CD4-positive, alpha-beta T cell (primary cell): ENCODE data around the gene UNC79. TPM values are rescaled to one million over a fixed set of nuclear protein-coding genes. Genes with fewer than 3 reads are reported as not detected.

Source experiments
- ATAC-seq: fragments of 200-7000 bp; cut with Tn5 transposase; one replicate; pipeline ENCODE4 v1.10.0; 2022; ENCODE audit warnings: mild to moderate bottlenecking; ENCODE audit not compliant: poor library complexity
- CTCF ChIA-PET: fragments of 350-600 bp; sonication (Branson Sonifier 250); formaldehyde crosslinking; loops from one replicate; lab custom pipeline; 2021; ENCODE audit warnings: antibody characterized with exemption, inconsistent platforms; lab: Charles Lee
- POLR2A ChIA-PET: fragments of 350-600 bp; sonication (Branson Sonifier 250); formaldehyde crosslinking; loops from one replicate; lab custom pipeline; 2021; ENCODE audit warnings: antibody characterized with exemption, inconsistent platforms; lab: Charles Lee
- DNase-seq, 14 experiments: peaks; one replicate each; pipeline ENCODE4 v3.0.0-alpha.2; 2013 to 2020; ENCODE audit warnings: mixed read lengths in 2 of 14
- H3K27ac ChIP-seq, 2 donors: one replicate each; pipeline versions ENCODE4 v1.5.1 to v1.7.0; 2013; ENCODE audit warnings: low read length in 2 of 2, low read depth in 1 of 2, mild to moderate bottlenecking in 1 of 2
- H3K27me3 ChIP-seq, 2 experiments: 1 replicate in 1 of 2; 2 replicates in 1 of 2; pipeline versions ENCODE4 v1.6.1 to v1.7.0; 2013; ENCODE audit warnings: low read length in 2 of 2, control low read depth in 1 of 2, mild to moderate bottlenecking in 1 of 2, moderate library complexity in 1 of 2; ENCODE audit not compliant: insufficient read depth in 2 of 2, control insufficient read depth in 1 of 2
- H3K36me3 ChIP-seq: one replicate; pipeline ENCODE4 v1.6.1; 2013; ENCODE audit warnings: low read length, control low read depth; ENCODE audit not compliant: insufficient read depth
- H3K4me1 ChIP-seq: one replicate; pipeline ENCODE4 v1.6.1; 2013; ENCODE audit warnings: low read length, control low read depth; ENCODE audit not compliant: insufficient read depth
- H3K4me3 ChIP-seq: one replicate; pipeline ENCODE4 v1.5.1; 2013; ENCODE audit warnings: mild to moderate bottlenecking, low read length, moderate library complexity
- H3K9me3 ChIP-seq, 2 experiments: 1 replicate in 1 of 2; 2 replicates in 1 of 2; pipeline versions ENCODE4 v1.6.1 to v1.7.0; 2013; ENCODE audit warnings: low read length in 2 of 2, mild to moderate bottlenecking in 2 of 2, control low read depth in 1 of 2, moderate library complexity in 1 of 2; ENCODE audit not compliant: control insufficient read depth in 1 of 2, insufficient read depth in 1 of 2
- H3K27ac Mint-ChIP-seq: one replicate; pipeline ENCODE4 v1.8.0; 2020; ENCODE audit warnings: mixed read lengths
- H3K27me3 Mint-ChIP-seq: one replicate; pipeline ENCODE4 v1.8.0; 2021; ENCODE audit warnings: mixed read lengths
- H3K36me3 Mint-ChIP-seq: one replicate; pipeline ENCODE4 v1.8.0; 2021; ENCODE audit warnings: low read depth, mixed read lengths
- H3K4me1 Mint-ChIP-seq: one replicate; pipeline ENCODE4 v1.8.0; 2021; ENCODE audit warnings: low read depth, mixed read lengths
- H3K4me3 Mint-ChIP-seq: one replicate; pipeline ENCODE4 v1.8.0; 2020; ENCODE audit warnings: mild to moderate bottlenecking, mixed read lengths
- H3K9me3 Mint-ChIP-seq: one replicate; pipeline ENCODE4 v1.8.0; 2020; ENCODE audit warnings: mixed read lengths
- CTCF ChIP-seq: fragments of 200-600 bp; IDR thresholded peaks from one replicate; pipeline ENCODE4 v1.8.0; 2022; ENCODE audit warnings: antibody characterized with exemption, mild to moderate bottlenecking
- intact Hi-C, 2 experiments: fragments of 100-400 bp; cut with DNase I in 1 of 2; cut with micrococcal nuclease in 1 of 2; formaldehyde crosslinking; loops; one replicate each; pipeline versions ENCODE4 v1.15.1 to v1.9.0; 2023 to 2025; cut with DNase I, micrococcal nuclease
- total RNA-seq, 174 experiments: library from RNA in 2 of 174; stranded (reverse) in 2 of 174; gene quantifications; one replicate each; pipeline ENCODE4 v1.2.3 and lab custom pipeline; 2021 to 2026

The UNC79 gene
- total RNA-seq, 2 experiments from 2014 or later: not detected

- Mint-ChIP-seq H3K4me3 (no peak overlapping the region), H3K9me3 (no peaks in the 10 kb centered on the region), H3K27me3 (peaks cover 32% of the 10 kb centered on the region), H3K36me3 (no peaks in the 10 kb centered on the region), H3K4me1 (no peaks in the 10 kb centered on the region), H3K27ac (no peak overlapping the region)
- no peaks in the 10 kb centered on the region for H3K4me1 ChIP-seq
- intact Hi-C loops: no loop called here
- TF ChIP-seq CTCF: no peak
- ChIA-PET POLR2A (no interaction called here), CTCF (no interaction called here)
- H3K27ac ChIP-seq: no peak overlapping the region
- H3K4me3 ChIP-seq: no peak overlapping the region
- ATAC-seq (no peak), DNase-seq (no peak)
- no peaks in the 10 kb centered on the region for H3K9me3 ChIP-seq
- H3K36me3 ChIP-seq: no peaks in the 10 kb centered on the region
- peaks cover 3 to 6% of the 10 kb centered on the region in 2 experiments for H3K27me3 ChIP-seq
Observed at GRCh38 chr14:93480867-93481266, 50.1 kb downstream of the UNC79 start.

- ChIA-PET POLR2A (no interaction called here), CTCF (no interaction called here)
- peaks cover 0 to 3% of the 10 kb centered on the region in 2 experiments for H3K27me3 ChIP-seq
- intact Hi-C loops: no loop called here
- H3K9me3 ChIP-seq: no peaks in the 10 kb centered on the region
- no peak for TF ChIP-seq CTCF
- no peaks in the 10 kb centered on the region for H3K36me3 ChIP-seq
- Mint-ChIP-seq H3K36me3 (no peaks in the 10 kb centered on the region), H3K9me3 (no peaks in the 10 kb centered on the region), H3K27ac (no peak overlapping the region), H3K4me3 (no peak overlapping the region), H3K4me1 (no peaks in the 10 kb centered on the region), H3K27me3 (peaks cover 32% of the 10 kb centered on the region)
- no peak overlapping the region for H3K4me3 ChIP-seq
- DNase-seq: no peak
- no peak for ATAC-seq
- H3K27ac ChIP-seq: no peak overlapping the region
- no peaks in the 10 kb centered on the region for H3K4me1 ChIP-seq
Observed at GRCh38 chr14:93481758-93482157, 51.0 kb downstream of the UNC79 start.

GRCh38 chr14:93490001-93490400 is 59.3 kb downstream of the UNC79 start:
- Histone ChIP-seq H3K4me1 (no peaks in the 10 kb centered on the region), H3K36me3 (no peaks in the 10 kb centered on the region), H3K9me3 (peaks cover 0 to 5% of the 10 kb centered on the region in 2 experiments), H3K27ac (no peak overlapping the region), H3K4me3 (no peak overlapping the region), H3K27me3 (peaks cover 3 to 4% of the 10 kb centered on the region in 2 experiments)
- no peak overlapping the region for H3K27ac Mint-ChIP-seq
- ATAC-seq (no peak), DNase-seq (no peak)
- no peaks in the 10 kb centered on the region for H3K36me3 Mint-ChIP-seq
- ChIA-PET CTCF (no interaction called here), POLR2A (no interaction called here)
- H3K27me3 Mint-ChIP-seq: peaks cover 18% of the 10 kb centered on the region
- no peak overlapping the region for H3K4me3 Mint-ChIP-seq
- peaks cover 2% of the 10 kb centered on the region for H3K9me3 Mint-ChIP-seq
- H3K4me1 Mint-ChIP-seq: no peaks in the 10 kb centered on the region
- no peak for TF ChIP-seq CTCF
- intact Hi-C loops: no loop called here
